ENCODE results near the gene TNFSF13. TPM values are rescaled to one million over a fixed set of nuclear protein-coding genes. Genes with fewer than 3 reads are reported as not detected.
A peak's percentile ranks its signal among the peaks of the same experiment; 100 is the strongest.

Gene TNFSF13
- total RNA-seq, 1 donor: 1.1 TPM

- no peaks in the 10 kb centered on the region for H3K9me3 ChIP-seq (ENCODE audit: low read depth, low read length)
- H3K27ac ChIP-seq (ENCODE audit: low read depth, low read length): peak overlapping the region; percentile 97
- H3K4me3 ChIP-seq (ENCODE audit: insufficient read depth, low read length): peak overlapping the region; percentile 76
- H3K4me1 ChIP-seq (ENCODE audit: insufficient read depth, low read length): peaks cover 31% of the 10 kb centered on the region
- H3K79me2 ChIP-seq (ENCODE audit: insufficient read depth, low read length): peaks cover 78% of the 10 kb centered on the region
- TF ChIP-seq CTCF (IDR thresholded peaks at IDR 0.05; ENCODE audit: extremely low read depth, low read depth, low read length): no peak
- peak overlapping the region; percentile 99 for H3K4me2 ChIP-seq (ENCODE audit: insufficient read depth, low read length)
- H4K20me1 ChIP-seq (ENCODE audit: insufficient read depth, low read length): peaks cover 46% of the 10 kb centered on the region
- peaks cover 70% of the 10 kb centered on the region for H3K36me3 ChIP-seq (ENCODE audit: insufficient read depth, low read length)
- no peak for DNase-seq (ENCODE audit: insufficient read length, low spot score, missing footprints)
- H2AFZ ChIP-seq (ENCODE audit: low read length): peak overlapping the region; percentile 74
- no peaks in the 10 kb centered on the region for H3K27me3 ChIP-seq (ENCODE audit: insufficient read depth, low read length)
These were observed 13.7 kb downstream of the TNFSF13 start for GRCh38 chr17:7572338-7572587.

GRCh38 chr17:7572588-7573323 lies 14.2 kb downstream of the TNFSF13 start:
- H3K27me3 ChIP-seq (ENCODE audit: insufficient read depth, low read length): no peaks in the 10 kb centered on the region
- peaks cover 79% of the 10 kb centered on the region for H3K79me2 ChIP-seq (ENCODE audit: insufficient read depth, low read length)
- peak overlapping the region; percentile 99 for H3K4me2 ChIP-seq (ENCODE audit: insufficient read depth, low read length)
- peaks cover 51% of the 10 kb centered on the region for H4K20me1 ChIP-seq (ENCODE audit: insufficient read depth, low read length)
- H3K9me3 ChIP-seq (ENCODE audit: low read depth, low read length): no peaks in the 10 kb centered on the region
- H3K4me1 ChIP-seq (ENCODE audit: insufficient read depth, low read length): peaks cover 32% of the 10 kb centered on the region
- DNase-seq (ENCODE audit: insufficient read length, low spot score, missing footprints): peak; percentile 99
- H3K36me3 ChIP-seq (ENCODE audit: insufficient read depth, low read length): peaks cover 71% of the 10 kb centered on the region
- TF ChIP-seq CTCF (IDR thresholded peaks at IDR 0.05; ENCODE audit: extremely low read depth, low read depth, low read length): no peak
- H2AFZ ChIP-seq (ENCODE audit: low read length): no peak overlapping the region
- H3K27ac ChIP-seq (ENCODE audit: low read depth, low read length): peak overlapping the region; percentile 97
- H3K4me3 ChIP-seq (ENCODE audit: insufficient read depth, low read length): peak overlapping the region; percentile 87

- Histone ChIP-seq H2AFZ (ENCODE audit: low read length) (no peak overlapping the region), H3K27ac (ENCODE audit: low read depth, low read length) (peak overlapping the region; percentile 92), H3K4me3 (ENCODE audit: insufficient read depth, low read length) (peak overlapping the region; percentile 87), H3K27me3 (ENCODE audit: insufficient read depth, low read length) (no peaks in the 10 kb centered on the region), H3K79me2 (ENCODE audit: insufficient read depth, low read length) (peaks cover 81% of the 10 kb centered on the region), H3K36me3 (ENCODE audit: insufficient read depth, low read length) (peaks cover 75% of the 10 kb centered on the region), H3K9me3 (ENCODE audit: low read depth, low read length) (no peaks in the 10 kb centered on the region), H4K20me1 (ENCODE audit: insufficient read depth, low read length) (peaks cover 55% of the 10 kb centered on the region), H3K4me1 (ENCODE audit: insufficient read depth, low read length) (peaks cover 36% of the 10 kb centered on the region), H3K4me2 (ENCODE audit: insufficient read depth, low read length) (peak overlapping the region; percentile 88)
- no peak for TF ChIP-seq CTCF (IDR thresholded peaks at IDR 0.05; ENCODE audit: extremely low read depth, low read depth, low read length)
- DNase-seq (ENCODE audit: insufficient read length, low spot score, missing footprints): peak; percentile 97
These were observed 15.0 kb downstream of the TNFSF13 start for GRCh38 chr17:7573324-7574080.

All from osteoblast (primary cell).